ENCODE results near the gene THAP3. TPM values are rescaled to one million over a fixed set of nuclear protein-coding genes. Genes with fewer than 3 reads are reported as not detected.

THAP3 gene
- total and polyA plus RNA-seq, 2 of the 8 experiments (the other 6 are each of a cell fraction or from before 2014, with no cell fraction given), result 8.2 to 15.3 TPM

GRCh38 chr1:6588128-6588892, 36.4 kb upstream of the THAP3 start:
- Histone ChIP-seq H3K9me3 (ENCODE audit: insufficient read depth in 2 of 2, low read depth in 1 of 2, low read length in 1 of 2) (no peaks in the 10 kb centered on the region), H2BK5ac (ENCODE audit: low read depth, low read length) (0 out of 2 replicates have a peak overlapping the region, but pooled peaks have one; percentile 49), H3K56ac (replicated peaks; ENCODE audit: insufficient read length, low read depth, low read length) (no peak overlapping the region), H3K4me1 (replicated peaks in 1 of 4; ENCODE audit: control insufficient read depth in 3 of 4, insufficient read depth in 4 of 4, low read length in 3 of 4) (no peaks in the 10 kb centered on the region), H3K23ac (ENCODE audit: insufficient read length) (no peak overlapping the region), H3K27ac (ENCODE audit: low read depth, low read length) (no peak overlapping the region), H3K27me3 (replicated peaks in 1 of 4; ENCODE audit: control insufficient read depth in 3 of 4, extremely low read depth in 1 of 4, insufficient read depth in 3 of 4, low read length in 3 of 4) (no peaks in the 10 kb centered on the region), H3K36me3 (ENCODE audit: control insufficient read depth in 2 of 4, insufficient read depth in 4 of 4, low read length in 3 of 4) (peaks cover 0 to 32% (median 6%) of the 10 kb centered on the region in 4 experiments; a peak in 6 of 8 replicates), H3K4me3 (ENCODE audit: extremely low read depth in 1 of 4, insufficient read depth in 2 of 4, low read depth in 3 of 4, low read length in 4 of 4) (no peak overlapping the region), H4K8ac (ENCODE audit: extremely low read depth, insufficient read depth, low read length) (no peak overlapping the region), H3K14ac (ENCODE audit: insufficient read length) (no peak overlapping the region), H4K5ac (ENCODE audit: insufficient read length, low read depth, low read length) (no peak overlapping the region), H4K91ac (replicated peaks; ENCODE audit: insufficient read length, low read length) (no peak overlapping the region), H3K9ac (replicated peaks in 1 of 4; ENCODE audit: extremely low read depth in 1 of 4, low read depth in 3 of 4, low read length in 3 of 4) (no peak overlapping the region), H2BK20ac (ENCODE audit: low read length) (no peak overlapping the region), H3K18ac (ENCODE audit: extremely low read depth, low read length) (no peak overlapping the region), H3K4ac (replicated peaks; ENCODE audit: insufficient read length, low read depth, low read length) (no peak overlapping the region), H4K20me1 (replicated peaks in 1 of 2; ENCODE audit: control insufficient read depth in 1 of 2, insufficient read depth in 2 of 2, low read length in 2 of 2) (peaks cover 2 to 33% of the 10 kb centered on the region in 2 experiments), H3K23me2 (ENCODE audit: low read depth, low read length) (no peaks in the 10 kb centered on the region), H2BK15ac (ENCODE audit: low read length) (no peak overlapping the region), H3K79me2 (ENCODE audit: control insufficient read depth in 1 of 2, insufficient read depth in 2 of 2, low read length in 2 of 2) (no peaks in the 10 kb centered on the region), H2BK120ac (replicated peaks; ENCODE audit: low read depth, low read length) (no peak overlapping the region), H3K4me2 (ENCODE audit: insufficient read depth in 1 of 2, low read depth in 2 of 2, low read length in 2 of 2) (no peak overlapping the region), H3K79me1 (ENCODE audit: low read depth, low read length) (peaks cover 4% of the 10 kb centered on the region), H2BK12ac (ENCODE audit: low read depth, low read length) (no peak overlapping the region), H2AFZ (ENCODE audit: low read length) (no peak overlapping the region), H2AK5ac (ENCODE audit: low read depth, low read length) (no peak overlapping the region)
- FAIRE-seq (no peak), DNase-seq (ENCODE audit: low read depth in 1 of 2, low spot score in 2 of 2) (no peak)
- 86% methylated on average over 21 of the region's 25 CpGs; no CpG with 5 or more reads in 1 of the 2 experiments for WGBS, 2 experiments (ENCODE audit: extremely low coverage in 1 of 2, insufficient coverage in 1 of 2, insufficient read length in 1 of 2, insufficient replicate concordance in 2 of 2, low coverage in 1 of 2, low lambda C conversion rate in 2 of 2, missing lambda C conversion rate in 1 of 2)
- CTCF ChIA-PET (ENCODE audit: partially characterized antibody), result interaction anchor here (0.8 to 2.1 kb wide), 12 partner anchors 8 to 98 kb away, joined by 3 to 11 read pairs (median 4); partner anchors contain the start of gene KLHL21
- no peak for TF ChIP-seq TAF1 (IDR thresholded peaks at IDR 0.05; ENCODE audit: low read depth, low read length)
- no peak for TF ChIP-seq TBP (IDR thresholded peaks at IDR 0.05; ENCODE audit: low read depth, low read length)
- no peak for TF ChIP-seq GTF2F1 (IDR thresholded peaks at IDR 0.05; ENCODE audit: borderline replicate concordance, low read depth, low read length)
- no peak for TF ChIP-seq ZNF274 (IDR thresholded peaks at IDR 0.05; ENCODE audit: borderline replicate concordance, extremely low read depth, low read length)
- POLR2A ChIA-PET (ENCODE audit: partially characterized antibody), result interaction anchor here (0.9 to 17.4 kb wide), 4 partner anchors 10 to 42 kb away, joined by 3 to 196 read pairs (median 6); partner anchors contain the start of gene KLHL21

All from H1 (cell line).